IMR-90 (cell line): ENCODE measurements around the gene ATP9B. TPM values are rescaled to one million over a fixed set of nuclear protein-coding genes. Genes with fewer than 3 reads are reported as not detected.
"Not testable (repeated sequence)": the region's sequence is repeated elsewhere in the genome, so short reads cannot be mapped to it uniquely, and the experiment has no call there.

ENCODE experiments used
- ATAC-seq: fragments of 200-7000 bp; cut with Tn5 transposase; 2 replicates; pipeline ENCODE4 v1.9.1; 2020; ENCODE audit warnings: low read depth, mild to moderate bottlenecking, moderate library complexity
- BruUV-seq: library from RNA; stranded (reverse); fragments of 400-500 nt; replicated peaks from 2 replicates; lab custom pipeline; 2021; lab: Mats Ljungman, UMichigan
- CTCF ChIA-PET: fragments of 300-600 bp; formaldehyde crosslinking; extraction: SDS; loops from one replicate; lab custom pipeline; 2021; ENCODE audit warnings: antibody characterized with exemption; lab: Yijun Ruan, JAX
- POLR2A ChIA-PET: fragments of 300-600 bp; sonication (Branson Sonifier 250); formaldehyde crosslinking; loops from one replicate; lab custom pipeline; 2022; ENCODE audit warnings: antibody characterized with exemption; ENCODE audit not compliant: unreplicated experiment; lab: Charles Lee
- DNase-seq: peaks from one replicate; pipeline ENCODE4 v3.0.0; 2013
- H2AFZ ChIP-seq: replicated peaks from 2 replicates; pipeline ENCODE3; 2013; ENCODE audit warnings: low read length, mild to moderate bottlenecking; ENCODE audit not compliant: poor library complexity
- H2AK5ac ChIP-seq: 2 replicates; pipeline ENCODE4 v1.6.1; 2013; ENCODE audit warnings: low read depth, low read length, inconsistent platforms
- H2AK9ac ChIP-seq: replicated peaks from 2 replicates; pipeline ENCODE3; 2013; ENCODE audit warnings: mild to moderate bottlenecking, low read depth, low read length, moderate library complexity; ENCODE audit not compliant: poor library complexity
- H2BK120ac ChIP-seq: 2 replicates; pipeline ENCODE4 v1.6.1; 2013; ENCODE audit warnings: low read depth, low read length, inconsistent platforms
- H2BK15ac ChIP-seq: 3 replicates; pipeline ENCODE4 v1.6.1; 2013; ENCODE audit warnings: low read depth, low read length, inconsistent platforms
- H2BK20ac ChIP-seq: 2 replicates; pipeline ENCODE4 v1.6.1; 2013; ENCODE audit warnings: low read depth, mild to moderate bottlenecking, inconsistent platforms, low read length, moderate library complexity
- H2BK5ac ChIP-seq: 2 replicates; pipeline ENCODE4 v1.6.1; 2013; ENCODE audit warnings: mild to moderate bottlenecking, low read depth, low read length, inconsistent platforms; ENCODE audit not compliant: poor library complexity, severe bottlenecking
- H3K14ac ChIP-seq: replicated peaks from 2 replicates; pipeline ENCODE4 v1.6.1; 2013; ENCODE audit warnings: low read depth, low read length, inconsistent platforms
- H3K18ac ChIP-seq: 2 replicates; pipeline ENCODE4 v1.6.1; 2013; ENCODE audit warnings: low read depth, low read length, control low read depth
- H3K23ac ChIP-seq: 2 replicates; pipeline ENCODE4 v1.6.1; 2013; ENCODE audit warnings: low read depth, low read length, inconsistent platforms
- H3K27ac ChIP-seq: 2 replicates; pipeline ENCODE4 v1.5.1; 2013; ENCODE audit warnings: mild to moderate bottlenecking, control low read depth, low read length; ENCODE audit not compliant: insufficient read depth
- H3K27me3 ChIP-seq: 2 replicates; pipeline ENCODE4 v1.6.1; 2013; ENCODE audit warnings: low read length; ENCODE audit not compliant: control insufficient read depth, insufficient read depth
- H3K36me3 ChIP-seq: 2 replicates; pipeline ENCODE4 v1.6.1; 2013; ENCODE audit warnings: low read length, mixed read lengths; ENCODE audit not compliant: control insufficient read depth, insufficient read depth
- H3K4ac ChIP-seq: 2 replicates; pipeline ENCODE4 v1.6.1; 2013; ENCODE audit warnings: low read depth, low read length, inconsistent platforms
- H3K4me1 ChIP-seq: 2 replicates; pipeline ENCODE4 v1.6.1; 2013; ENCODE audit warnings: low read length, mixed read lengths; ENCODE audit not compliant: control insufficient read depth, insufficient read depth
- H3K4me2 ChIP-seq: 2 replicates; pipeline ENCODE4 v1.6.1; 2013; ENCODE audit warnings: low read depth, mild to moderate bottlenecking, control low read depth, low read length, moderate library complexity
- H3K4me3 ChIP-seq: 2 replicates; pipeline ENCODE4 v1.5.1; 2013; ENCODE audit warnings: low read depth, mild to moderate bottlenecking, control low read depth, low read length, moderate library complexity; ENCODE audit not compliant: insufficient read depth
- H3K56ac ChIP-seq: 2 replicates; pipeline ENCODE4 v1.6.1; 2013; ENCODE audit warnings: low read length, inconsistent platforms; ENCODE audit not compliant: insufficient read depth; ENCODE audit errors: extremely low read depth
- H3K79me1 ChIP-seq, 2 experiments: 2 replicates each; pipeline ENCODE4 v1.6.1; 2013; ENCODE audit warnings: low read length in 2 of 2, inconsistent platforms in 1 of 2, low read depth in 1 of 2
- H3K9ac ChIP-seq: 2 replicates; pipeline ENCODE4 v1.6.1; 2013; ENCODE audit warnings: low read depth, low read length, control low read depth
- H3K9me1 ChIP-seq: 2 replicates; pipeline ENCODE4 v1.6.1; 2013; ENCODE audit warnings: low read length, inconsistent platforms; ENCODE audit not compliant: insufficient read depth
- H3K9me3 ChIP-seq: 2 replicates; pipeline ENCODE4 v1.6.1; 2013; ENCODE audit warnings: low read length; ENCODE audit not compliant: control insufficient read depth, insufficient read depth
- H4K20me1 ChIP-seq: 2 replicates; pipeline ENCODE4 v1.6.1; 2013; ENCODE audit warnings: low read length, inconsistent platforms; ENCODE audit not compliant: insufficient read depth
- H4K5ac ChIP-seq: 2 replicates; pipeline ENCODE4 v1.6.1; 2013; ENCODE audit warnings: mild to moderate bottlenecking, low read depth, low read length, control low read depth
- H4K8ac ChIP-seq, 2 experiments: 2 replicates each; pipeline ENCODE4 v1.6.1; 2013; ENCODE audit warnings: low read depth in 2 of 2, low read length in 2 of 2, control low read depth in 1 of 2, inconsistent platforms in 1 of 2
- H4K91ac ChIP-seq: 2 replicates; pipeline ENCODE4 v1.6.1; 2013; ENCODE audit warnings: low read depth, low read length, inconsistent platforms; ENCODE audit not compliant: insufficient read depth
- FOS ChIP-seq: fragments of 150-350 bp; IDR thresholded peaks from 2 replicates; pipeline ENCODE4 v1.6.1; 2016; ENCODE audit warnings: low read depth, low read length
- MAFK ChIP-seq: IDR thresholded peaks from 2 replicates; pipeline ENCODE4 v1.6.1; 2012; ENCODE audit warnings: low read depth, low read length, improper control_type of control experiment
- NFE2L2 ChIP-seq: fragments of 150-350 bp; IDR thresholded peaks from 2 replicates; pipeline ENCODE4 v1.6.1; 2016; ENCODE audit warnings: low read depth, mild to moderate bottlenecking, low read length
- WGBS, 2 experiments: methylation state at CpG; one replicate each; pipeline versions ENCODE4 v1.1.5 to v1.1.7; 2013; ENCODE audit warnings: missing lambda C conversion rate in 2 of 2; ENCODE audit not compliant: insufficient read length in 1 of 2; ENCODE audit errors: extremely low coverage in 2 of 2; 5-methylcytosine and 5-hydroxymethylcytosine counted together
- dilution Hi-C: fragments of 300-500 bp; cut with HindIII; formaldehyde crosslinking; loops from one replicate; pipeline ENCODE4 v1.14.3; 2018; ENCODE audit warnings: low sequenced_read_pairs; ENCODE audit not compliant: unreplicated experiment
- in situ Hi-C: fragments of 300-500 bp; cut with MboI; formaldehyde crosslinking; loops from 3 replicates; pipeline ENCODE4 v1.14.3; 2019; ENCODE audit warnings: low sequenced_read_pairs, inconsistent platforms, mixed read lengths
- intact Hi-C: fragments of 100-400 bp; cut with micrococcal nuclease; formaldehyde crosslinking; loops from 2 replicates; pipeline ENCODE4 v1.10.0; 2022
- polyA plus RNA-seq, 3 experiments: library from polyadenylated mRNA; depleted of rRNA; stranded (reverse); fragments of >200 nt; gene quantifications; 2 replicates each; pipeline ENCODE4 v1.2.3, GENCODE V29; 2012; ENCODE audit warnings: low replicate concordance in 1 of 3
- total RNA-seq: library from RNA; depleted of rRNA; stranded (reverse); fragments of >200 nt; gene quantifications from 2 replicates; pipeline ENCODE4 v1.2.3, GENCODE V29; 2012

Gene ATP9B
- total and polyA plus RNA-seq, 2 of the 4 experiments (the other 2 are of a cell fraction), result 11.0 to 11.5 TPM

DNA sequence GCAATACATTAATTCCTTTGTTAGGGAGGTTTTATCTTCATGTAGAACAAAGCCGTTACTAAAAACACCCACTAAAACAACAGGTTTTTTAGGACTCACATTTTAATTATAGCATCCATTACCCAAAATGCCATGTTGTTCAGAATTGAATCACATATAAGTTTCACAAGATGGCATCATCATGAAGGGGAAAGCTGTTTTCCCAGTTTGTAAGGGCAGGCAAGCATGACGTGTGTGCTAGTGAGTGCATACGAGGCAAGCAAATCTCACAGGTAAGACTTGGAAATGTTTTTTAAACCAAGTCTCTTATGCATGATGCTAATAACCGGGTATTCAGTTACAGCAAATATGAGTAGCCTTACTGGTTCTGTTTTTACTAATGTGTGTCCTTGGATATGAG is 214.7 kb downstream of the ATP9B start:
- H3K9ac ChIP-seq, result no peak overlapping the region
- DNase-seq, result no peak
- H2AK5ac ChIP-seq, result no peak overlapping the region
- no peaks in the 10 kb centered on the region for H3K4me1 ChIP-seq
- no peaks in the 10 kb centered on the region for H3K36me3 ChIP-seq
- no peak overlapping the region for H4K8ac ChIP-seq
- ChIA-PET CTCF (no interaction called here), POLR2A (no interaction called here)
- BruUV-seq, result no TSS peak
- no peak overlapping the region for H3K18ac ChIP-seq
- TF ChIP-seq FOS (no peak), MAFK (no peak), NFE2L2 (no peak)
- no peak overlapping the region for H4K5ac ChIP-seq
- H3K27ac ChIP-seq, result no peak overlapping the region
- H4K20me1 ChIP-seq, result no peaks in the 10 kb centered on the region
- no peak overlapping the region for H2BK15ac ChIP-seq
- no peak overlapping the region for H4K91ac ChIP-seq
- no peaks in the 10 kb centered on the region for H3K9me1 ChIP-seq
- intact Hi-C loops (no loop called here), dilution Hi-C loops (no loop called here), in situ Hi-C loops (no loop called here)
- H2BK5ac ChIP-seq, result no peak overlapping the region
- no peak overlapping the region for H3K4ac ChIP-seq
- WGBS, 2 experiments, result 100% methylated on average over 1 of the region's 4 CpGs; no CpG with 5 or more reads in 1 of the 2 experiments
- H3K4me2 ChIP-seq, result no peak overlapping the region
- no peak overlapping the region for H3K23ac ChIP-seq
- H3K14ac ChIP-seq, result no peak overlapping the region
- no peak overlapping the region for H2AFZ ChIP-seq
- no peaks in the 10 kb centered on the region for H3K27me3 ChIP-seq
- no peak for ATAC-seq
- no peak overlapping the region for H2BK20ac ChIP-seq
- H3K9me3 ChIP-seq, result no peaks in the 10 kb centered on the region
- no peak overlapping the region for H3K56ac ChIP-seq
- H3K79me1 ChIP-seq, result no peaks in the 10 kb centered on the region
- no peak overlapping the region for H2AK9ac ChIP-seq
- no peak overlapping the region for H3K4me3 ChIP-seq
- H2BK120ac ChIP-seq, result no peak overlapping the region

- ATAC-seq, H3K4me1 ChIP-seq, H4K20me1 ChIP-seq, H2AK5ac ChIP-seq, H3K79me1 ChIP-seq, H3K56ac ChIP-seq, POLR2A ChIA-PET, H2BK20ac ChIP-seq, H4K8ac ChIP-seq, intact Hi-C loops, H3K9me3 ChIP-seq, DNase-seq, in situ Hi-C loops, H4K5ac ChIP-seq, H2AK9ac ChIP-seq, H3K18ac ChIP-seq, H2AFZ ChIP-seq, H3K23ac ChIP-seq, H2BK120ac ChIP-seq, H4K91ac ChIP-seq, H3K14ac ChIP-seq, H3K36me3 ChIP-seq, CTCF ChIA-PET, H3K4ac ChIP-seq, H3K27ac ChIP-seq, H2BK5ac ChIP-seq, H3K4me3 ChIP-seq, H3K4me2 ChIP-seq, H3K9ac ChIP-seq, H3K27me3 ChIP-seq, BruUV-seq, H3K9me1 ChIP-seq, H2BK15ac ChIP-seq, dilution Hi-C loops: not testable (repeated sequence)
- WGBS, 2 experiments, result no CpG with 5 or more reads among the region's 1 CpG
Measured at GRCh38 chr18:79285191-79285590, 216.0 kb downstream of the ATP9B start.
